GM10847 (cell line): ENCODE measurements around the gene NFE2L2.
A peak's percentile ranks its signal among the peaks of the same experiment; 100 is the strongest.

Experiments used
- POLR2A ChIP-seq: IDR thresholded peaks from 2 replicates; pipeline ENCODE4 v1.6.1; 2011; ENCODE audit not compliant: insufficient read length; ENCODE audit errors: extremely low read depth

Gene NFE2L2

GRCh38 chr2:177264693-177265587, at the start of gene NFE2L2:
Gene NFE2L2, minus strand, starts transcription at chr2:177264727. Its CDS starts 151 bp downstream, at chr2:177264576.
- TF ChIP-seq POLR2A: peak; percentile 63

GRCh38 chr2:177314194-177314593, 49.7 kb upstream of the NFE2L2 start:
- TF ChIP-seq POLR2A: no peak

GRCh38 chr2:177313162-177313781, 48.7 kb upstream of the NFE2L2 start:
- no peak for TF ChIP-seq POLR2A

GRCh38 chr2:177312562-177312961, 48.0 kb upstream of the NFE2L2 start:
- no peak for TF ChIP-seq POLR2A

GRCh38 chr2:177306550-177306949, 42.0 kb upstream of the NFE2L2 start:
- no peak for TF ChIP-seq POLR2A

- TF ChIP-seq POLR2A: no peak
Observed at GRCh38 chr2:177303939-177304338, 39.4 kb upstream of the NFE2L2 start.

GRCh38 chr2:177302552-177302951, 38.0 kb upstream of the NFE2L2 start:
- TF ChIP-seq POLR2A: no peak

GRCh38 chr2:177298191-177298590, 33.7 kb upstream of the NFE2L2 start:
- TF ChIP-seq POLR2A: no peak

GRCh38 chr2:177296040-177296439, 31.5 kb upstream of the NFE2L2 start:
- TF ChIP-seq POLR2A: no peak

- TF ChIP-seq POLR2A: no peak
Observed at GRCh38 chr2:177295484-177295883, 31.0 kb upstream of the NFE2L2 start.

GRCh38 chr2:177291701-177292100, 27.2 kb upstream of the NFE2L2 start:
- TF ChIP-seq POLR2A: no peak

- no peak for TF ChIP-seq POLR2A
Observed at GRCh38 chr2:177289824-177290628, 25.5 kb upstream of the NFE2L2 start.

- TF ChIP-seq POLR2A: no peak
Observed at GRCh38 chr2:177287814-177288213, 23.3 kb upstream of the NFE2L2 start.

GRCh38 chr2:177285892-177286715, 21.6 kb upstream of the NFE2L2 start:
- no peak for TF ChIP-seq POLR2A

GRCh38 chr2:177284531-177284930, 20.0 kb upstream of the NFE2L2 start:
- no peak for TF ChIP-seq POLR2A

GRCh38 chr2:177283906-177284305, 19.4 kb upstream of the NFE2L2 start:
- no peak for TF ChIP-seq POLR2A
